Ecto neural progenitor cell (in vitro differentiated cells): ENCODE results near the gene CIAO2B.

Experiments used
- DNase-seq: peaks from one replicate; pipeline ENCODE4 v3.0.0-alpha.2; 2018; ENCODE audit warnings: low spot score

Gene CIAO2B

DNA sequence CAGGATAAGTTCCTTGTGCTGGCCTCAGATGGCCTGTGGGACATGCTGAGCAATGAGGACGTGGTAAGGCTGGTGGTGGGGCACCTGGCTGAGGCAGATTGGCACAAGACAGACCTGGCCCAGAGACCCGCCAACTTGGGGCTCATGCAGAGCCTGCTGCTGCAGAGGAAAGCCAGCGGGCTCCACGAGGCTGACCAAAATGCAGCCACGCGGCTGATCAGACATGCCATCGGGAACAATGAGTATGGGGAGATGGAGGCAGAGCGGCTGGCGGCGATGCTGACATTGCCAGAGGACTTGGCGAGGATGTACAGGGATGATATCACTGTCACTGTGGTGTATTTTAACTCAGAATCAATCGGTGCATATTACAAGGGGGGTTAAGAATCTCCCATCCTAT lies 48.7 kb downstream of the CIAO2B start:
- DNase-seq, result no peak

GRCh38 chr16:66882702-66883101 lies 51.5 kb downstream of the CIAO2B start:
- no peak for DNase-seq
